Ascending aorta (tissue), 2 donors: ENCODE measurements around the gene FGFRL1. TPM values are rescaled to one million over a fixed set of nuclear protein-coding genes. Genes with fewer than 3 reads are reported as not detected.

Experiments used
- DNase-seq, 2 donors: peaks; one replicate each; pipeline ENCODE4 v3.0.0-alpha.2; 2019; ENCODE audit warnings: low spot score in 2 of 2
- H3K27ac ChIP-seq, 2 donors: fragments of 200-600 bp; sonication (generic); one replicate each; pipeline ENCODE4 v1.5.1; 2016 to 2017; ENCODE audit warnings: mild to moderate bottlenecking in 1 of 2
- H3K27me3 ChIP-seq: fragments of 200-600 bp; sonication (generic); one replicate; pipeline ENCODE4 v1.5.1; 2017
- H3K36me3 ChIP-seq, 2 donors: fragments of 200-600 bp; sonication (generic); one replicate each; pipeline ENCODE4 v1.5.1; 2016
- H3K4me1 ChIP-seq, 2 donors: fragments of 200-600 bp; sonication (generic); one replicate each; pipeline ENCODE4 v1.5.1; 2016 to 2017; ENCODE audit warnings: mild to moderate bottlenecking in 1 of 2
- H3K4me3 ChIP-seq, 2 donors: fragments of 200-600 bp; sonication (generic); one replicate each; pipeline ENCODE4 v1.5.1; 2016 to 2017; ENCODE audit warnings: mild to moderate bottlenecking in 1 of 2
- H3K9me3 ChIP-seq, 2 donors: fragments of 200-600 bp; sonication (generic); one replicate each; pipeline ENCODE4 v1.5.1; 2016
- intact Hi-C: fragments of 100-400 bp; cut with DNase I; formaldehyde crosslinking; loops from one replicate; pipeline ENCODE4 v1.15.1; 2023
- total RNA-seq: library from RNA; depleted of rRNA; stranded (reverse); fragments of >200 nt; gene quantifications from one replicate; pipeline ENCODE4 v1.1.0, GENCODE V29; 2016
- TF ChIP-seq, protein P1 (sequence below), 3 experiments: fragments of 200-600 bp in 2 of 3; fragments of 450-650 bp in 1 of 3; sonication (generic) in 2 of 3; IDR thresholded peaks; one replicate each; pipeline ENCODE4 v1.5.1; 2016 to 2019; ENCODE audit warnings: antibody characterized with exemption in 3 of 3, mild to moderate bottlenecking in 1 of 3, moderate library complexity in 1 of 3

FGFRL1 gene
- total RNA-seq, 1 donor from 2014 or later = 79.1 TPM

DNA sequence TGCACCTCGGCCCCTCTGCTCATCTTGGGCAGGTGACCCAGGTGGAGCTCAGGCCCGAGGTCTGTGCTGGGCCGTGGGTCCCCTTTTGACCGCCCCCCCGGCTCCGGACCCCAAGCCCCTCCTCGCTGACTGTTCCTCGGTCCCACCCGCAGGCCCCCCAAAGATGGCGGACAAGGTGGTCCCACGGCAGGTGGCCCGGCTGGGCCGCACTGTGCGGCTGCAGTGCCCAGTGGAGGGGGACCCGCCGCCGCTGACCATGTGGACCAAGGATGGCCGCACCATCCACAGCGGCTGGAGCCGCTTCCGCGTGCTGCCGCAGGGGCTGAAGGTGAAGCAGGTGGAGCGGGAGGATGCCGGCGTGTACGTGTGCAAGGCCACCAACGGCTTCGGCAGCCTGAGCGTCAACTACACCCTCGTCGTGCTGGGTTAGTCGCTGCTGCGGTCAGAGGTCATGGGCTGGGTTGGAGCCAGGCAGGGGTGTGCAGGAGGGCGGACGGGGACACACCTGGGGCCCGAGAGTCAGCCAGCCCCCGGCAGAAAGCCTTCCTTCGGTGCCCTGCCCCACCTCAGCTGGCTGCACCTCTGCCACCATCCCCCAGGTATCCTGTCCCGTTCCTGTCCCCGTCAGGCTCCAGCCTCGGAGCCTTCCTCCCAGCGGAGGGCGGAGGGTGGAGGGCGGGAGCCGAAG, 10.8 kb downstream of the FGFRL1 start:
- intact Hi-C loops = no loop called here

DNA sequence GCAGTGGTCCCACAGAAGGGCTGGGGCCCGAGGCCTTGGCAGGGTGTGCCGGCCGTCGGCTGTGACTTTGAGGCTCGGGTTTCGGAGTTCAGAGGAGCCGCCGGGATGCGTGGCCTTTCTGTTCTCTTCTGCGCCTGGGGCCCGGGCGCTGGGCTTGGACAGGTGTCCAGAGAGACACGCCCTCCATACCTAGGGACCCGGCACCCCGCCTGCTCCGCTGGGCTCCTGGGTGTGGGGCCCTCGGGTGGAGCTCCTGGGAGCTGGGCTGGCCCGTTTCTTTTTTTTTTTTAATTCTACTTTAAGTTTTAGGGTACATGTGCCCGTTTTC, 11.3 kb downstream of the FGFRL1 start:
- no peak overlapping the region for H3K27ac ChIP-seq
- no peak overlapping the region for H3K4me3 ChIP-seq
- intact Hi-C loops = no loop called here
- H3K4me1 ChIP-seq = no peaks in the 10 kb centered on the region
- H3K36me3 ChIP-seq = peaks cover 14 to 33% of the 10 kb centered on the region in 2 donors
- no peak for DNase-seq
- H3K27me3 ChIP-seq = no peaks in the 10 kb centered on the region
- TF ChIP-seq, protein P1, sequence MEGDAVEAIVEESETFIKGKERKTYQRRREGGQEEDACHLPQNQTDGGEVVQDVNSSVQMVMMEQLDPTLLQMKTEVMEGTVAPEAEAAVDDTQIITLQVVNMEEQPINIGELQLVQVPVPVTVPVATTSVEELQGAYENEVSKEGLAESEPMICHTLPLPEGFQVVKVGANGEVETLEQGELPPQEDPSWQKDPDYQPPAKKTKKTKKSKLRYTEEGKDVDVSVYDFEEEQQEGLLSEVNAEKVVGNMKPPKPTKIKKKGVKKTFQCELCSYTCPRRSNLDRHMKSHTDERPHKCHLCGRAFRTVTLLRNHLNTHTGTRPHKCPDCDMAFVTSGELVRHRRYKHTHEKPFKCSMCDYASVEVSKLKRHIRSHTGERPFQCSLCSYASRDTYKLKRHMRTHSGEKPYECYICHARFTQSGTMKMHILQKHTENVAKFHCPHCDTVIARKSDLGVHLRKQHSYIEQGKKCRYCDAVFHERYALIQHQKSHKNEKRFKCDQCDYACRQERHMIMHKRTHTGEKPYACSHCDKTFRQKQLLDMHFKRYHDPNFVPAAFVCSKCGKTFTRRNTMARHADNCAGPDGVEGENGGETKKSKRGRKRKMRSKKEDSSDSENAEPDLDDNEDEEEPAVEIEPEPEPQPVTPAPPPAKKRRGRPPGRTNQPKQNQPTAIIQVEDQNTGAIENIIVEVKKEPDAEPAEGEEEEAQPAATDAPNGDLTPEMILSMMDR (IDR thresholded peaks at IDR 0.05) = no peak
- no peaks in the 10 kb centered on the region for H3K9me3 ChIP-seq

More for the DNA sequence above, 10.8 kb downstream of the FGFRL1 start:
- no peak for DNase-seq
- peaks cover 14 to 33% of the 10 kb centered on the region in 2 donors for H3K36me3 ChIP-seq
- H3K4me1 ChIP-seq = no peaks in the 10 kb centered on the region
- no peak overlapping the region for H3K27ac ChIP-seq
- H3K4me3 ChIP-seq = no peak overlapping the region
- no peaks in the 10 kb centered on the region for H3K27me3 ChIP-seq
- H3K9me3 ChIP-seq = no peaks in the 10 kb centered on the region
- TF ChIP-seq, protein P1 (IDR thresholded peaks at IDR 0.05) = no peak

DNA sequence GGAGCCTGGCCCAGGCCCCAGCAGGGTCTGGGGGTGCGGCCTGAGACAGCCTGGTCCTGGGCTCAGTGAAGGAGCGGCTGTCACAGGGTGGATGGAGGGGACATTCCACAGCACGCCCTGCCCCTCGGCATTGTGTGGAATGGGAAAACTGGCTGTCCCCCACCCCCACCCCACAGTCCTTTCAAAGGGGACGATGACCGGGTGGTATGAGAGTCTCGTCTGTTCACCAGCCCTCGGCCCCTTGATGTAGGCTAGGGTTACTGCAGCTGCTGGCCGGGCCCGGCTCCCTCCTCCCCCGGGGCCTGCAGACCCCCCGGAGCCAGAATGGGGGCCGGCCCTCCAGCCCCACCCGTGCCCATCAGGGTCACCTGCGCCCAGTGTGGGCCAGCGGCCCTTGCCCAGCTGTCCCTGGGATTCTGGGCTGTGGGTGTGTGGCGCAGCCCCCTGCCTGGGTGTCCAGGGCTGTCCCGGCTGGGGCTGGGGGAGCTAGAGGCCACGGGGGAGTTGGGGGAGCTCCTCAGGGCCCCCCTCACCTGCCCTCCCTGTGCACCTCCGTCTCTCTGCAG, 11.7 kb downstream of the FGFRL1 start:
- Histone ChIP-seq H3K9me3 (no peaks in the 10 kb centered on the region), H3K4me1 (no peaks in the 10 kb centered on the region), H3K4me3 (no peak overlapping the region), H3K27me3 (no peaks in the 10 kb centered on the region), H3K36me3 (peaks cover 14 to 33% of the 10 kb centered on the region in 2 donors), H3K27ac (no peak overlapping the region)
- no peak for DNase-seq
- intact Hi-C loops = no loop called here
- TF ChIP-seq, protein P1 (IDR thresholded peaks at IDR 0.05) = no peak

DNA sequence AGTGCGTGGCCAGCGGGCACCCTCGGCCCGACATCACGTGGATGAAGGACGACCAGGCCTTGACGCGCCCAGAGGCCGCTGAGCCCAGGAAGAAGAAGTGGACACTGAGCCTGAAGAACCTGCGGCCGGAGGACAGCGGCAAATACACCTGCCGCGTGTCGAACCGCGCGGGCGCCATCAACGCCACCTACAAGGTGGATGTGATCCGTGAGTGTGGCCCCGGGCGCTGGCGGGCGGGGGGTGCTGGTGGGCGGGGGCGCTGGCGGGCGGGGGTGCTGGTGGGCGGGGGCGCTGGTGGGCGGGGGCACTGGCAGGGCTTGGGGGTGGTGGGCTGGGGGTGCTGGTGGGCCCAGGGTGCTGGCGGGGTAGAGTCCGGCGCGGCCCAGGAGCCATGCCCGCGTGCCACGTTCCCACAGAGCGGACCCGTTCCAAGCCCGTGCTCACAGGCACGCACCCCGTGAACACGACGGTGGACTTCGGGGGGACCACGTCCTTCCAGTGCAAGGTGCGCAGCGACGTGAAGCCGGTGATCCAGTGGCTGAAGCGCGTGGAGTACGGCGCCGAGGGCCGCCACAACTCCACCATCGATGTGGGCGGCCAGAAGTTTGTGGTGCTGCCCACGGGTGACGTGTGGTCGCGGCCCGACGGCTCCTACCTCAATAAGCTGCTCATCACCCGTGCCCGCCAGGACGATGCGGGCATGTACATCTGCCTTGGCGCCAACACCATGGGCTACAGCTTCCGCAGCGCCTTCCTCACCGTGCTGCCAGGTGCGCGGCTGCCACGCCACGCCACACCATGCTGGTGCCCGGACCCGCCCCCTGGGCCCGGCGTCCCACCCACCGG, 12.7 kb downstream of the FGFRL1 start:
- H3K4me1 ChIP-seq = no peaks in the 10 kb centered on the region
- no peaks in the 10 kb centered on the region for H3K9me3 ChIP-seq
- H3K36me3 ChIP-seq = peaks cover 14 to 33% of the 10 kb centered on the region in 2 donors
- H3K4me3 ChIP-seq = no peak overlapping the region
- TF ChIP-seq, protein P1 (IDR thresholded peaks at IDR 0.05) = no peak
- no peaks in the 10 kb centered on the region for H3K27me3 ChIP-seq
- H3K27ac ChIP-seq = no peak overlapping the region
- no peak for DNase-seq
- intact Hi-C loops = no loop called here

DNA sequence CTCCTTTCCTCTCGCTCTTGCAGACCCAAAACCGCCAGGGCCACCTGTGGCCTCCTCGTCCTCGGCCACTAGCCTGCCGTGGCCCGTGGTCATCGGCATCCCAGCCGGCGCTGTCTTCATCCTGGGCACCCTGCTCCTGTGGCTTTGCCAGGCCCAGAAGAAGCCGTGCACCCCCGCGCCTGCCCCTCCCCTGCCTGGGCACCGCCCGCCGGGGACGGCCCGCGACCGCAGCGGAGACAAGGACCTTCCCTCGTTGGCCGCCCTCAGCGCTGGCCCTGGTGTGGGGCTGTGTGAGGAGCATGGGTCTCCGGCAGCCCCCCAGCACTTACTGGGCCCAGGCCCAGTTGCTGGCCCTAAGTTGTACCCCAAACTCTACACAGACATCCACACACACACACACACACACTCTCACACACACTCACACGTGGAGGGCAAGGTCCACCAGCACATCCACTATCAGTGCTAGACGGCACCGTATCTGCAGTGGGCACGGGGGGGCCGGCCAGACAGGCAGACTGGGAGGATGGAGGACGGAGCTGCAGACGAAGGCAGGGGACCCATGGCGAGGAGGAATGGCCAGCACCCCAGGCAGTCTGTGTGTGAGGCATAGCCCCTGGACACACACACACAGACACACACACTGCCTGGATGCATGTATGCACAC, 13.6 kb downstream of the FGFRL1 start:
- H3K36me3 ChIP-seq = peaks cover 14 to 33% of the 10 kb centered on the region in 2 donors
- no peaks in the 10 kb centered on the region for H3K4me1 ChIP-seq
- no peak overlapping the region for H3K4me3 ChIP-seq
- intact Hi-C loops = no loop called here
- no peaks in the 10 kb centered on the region for H3K9me3 ChIP-seq
- DNase-seq = no peak
- TF ChIP-seq, protein P1 (IDR thresholded peaks at IDR 0.05) = no peak
- H3K27ac ChIP-seq = no peak overlapping the region
- H3K27me3 ChIP-seq = no peaks in the 10 kb centered on the region
